Measurements from ENCODE around the gene CRMP1. TPM values are rescaled to one million over a fixed set of nuclear protein-coding genes. Genes with fewer than 3 reads are reported as not detected.
"Not testable (repeated sequence)": the region's sequence is repeated elsewhere in the genome, so short reads cannot be mapped to it uniquely, and the experiment has no call there.

Gene CRMP1
- total RNA-seq, 1 donor from 2014 or later: 5.7 TPM

GRCh38 chr4:5863461-5864113, 29.3 kb downstream of the CRMP1 start:
- H3K4me3 ChIP-seq (ENCODE audit: low read length in 3 of 3): no peak overlapping the region
- H3K9ac ChIP-seq (ENCODE audit: low read depth in 1 of 3, low read length in 3 of 3): no peak overlapping the region
- H3K27ac ChIP-seq (ENCODE audit: low read depth, low read length): no peak overlapping the region

GRCh38 chr4:5858020-5858769, 34.7 kb downstream of the CRMP1 start:
- Histone ChIP-seq H3K4me3 (ENCODE audit: low read length in 3 of 3) (no peak overlapping the region), H3K36me3 (ENCODE audit: control insufficient read depth in 3 of 3, insufficient read depth in 3 of 3, low read length in 3 of 3) (no peaks in the 10 kb centered on the region), H3K9ac (ENCODE audit: low read depth in 1 of 3, low read length in 3 of 3) (no peak overlapping the region), H3K9me3 (ENCODE audit: control insufficient read depth in 3 of 3, low read length in 3 of 3) (peaks cover 0 to 4% (median 3%) of the 10 kb centered on the region in 3 donors), H3K4me1 (ENCODE audit: control insufficient read depth in 3 of 3, insufficient read depth in 3 of 3, low read length in 3 of 3) (no peaks in the 10 kb centered on the region), H3K27me3 (ENCODE audit: control insufficient read depth in 3 of 3, insufficient read depth in 3 of 3, low read length in 3 of 3) (peaks cover 0 to 18% (median 3%) of the 10 kb centered on the region in 3 donors), H3K27ac (ENCODE audit: low read depth, low read length) (no peak overlapping the region)

More at GRCh38 chr4:5863461-5864113, 29.3 kb downstream of the CRMP1 start:
- Histone ChIP-seq H3K36me3 (ENCODE audit: control insufficient read depth in 3 of 3, insufficient read depth in 3 of 3, low read length in 3 of 3) (no peaks in the 10 kb centered on the region), H3K9me3 (ENCODE audit: control insufficient read depth in 3 of 3, low read length in 3 of 3) (peaks cover 0 to 4% (median 0%) of the 10 kb centered on the region in 3 donors), H3K27me3 (ENCODE audit: control insufficient read depth in 3 of 3, insufficient read depth in 3 of 3, low read length in 3 of 3) (peaks cover 3 to 16% (median 3%) of the 10 kb centered on the region in 3 donors), H3K4me1 (ENCODE audit: control insufficient read depth in 3 of 3, insufficient read depth in 3 of 3, low read length in 3 of 3) (no peaks in the 10 kb centered on the region)

- Histone ChIP-seq H3K36me3 (ENCODE audit: control insufficient read depth in 3 of 3, insufficient read depth in 3 of 3, low read length in 3 of 3) (no peaks in the 10 kb centered on the region), H3K27ac (ENCODE audit: low read depth, low read length) (no peak overlapping the region), H3K4me1 (ENCODE audit: control insufficient read depth in 3 of 3, insufficient read depth in 3 of 3, low read length in 3 of 3) (no peaks in the 10 kb centered on the region), H3K27me3 (ENCODE audit: control insufficient read depth in 3 of 3, insufficient read depth in 3 of 3, low read length in 3 of 3) (peaks cover 0 to 19% (median 3%) of the 10 kb centered on the region in 3 donors), H3K9ac (ENCODE audit: low read depth in 1 of 3, low read length in 3 of 3) (no peak overlapping the region), H3K9me3 (ENCODE audit: control insufficient read depth in 3 of 3, low read length in 3 of 3) (peaks cover 0 to 4% (median 3%) of the 10 kb centered on the region in 3 donors), H3K4me3 (ENCODE audit: low read length in 3 of 3) (no peak overlapping the region)
Measured at GRCh38 chr4:5857199-5857598, 35.7 kb downstream of the CRMP1 start.

GRCh38 chr4:5856362-5856761, 36.5 kb downstream of the CRMP1 start:
- not testable (repeated sequence) for H3K9me3 ChIP-seq (ENCODE audit: control insufficient read depth in 3 of 3, low read length in 3 of 3); H3K36me3 ChIP-seq (ENCODE audit: control insufficient read depth in 3 of 3, insufficient read depth in 3 of 3, low read length in 3 of 3); H3K4me1 ChIP-seq (ENCODE audit: control insufficient read depth in 3 of 3, insufficient read depth in 3 of 3, low read length in 3 of 3); H3K4me3 ChIP-seq (ENCODE audit: low read length in 3 of 3); H3K9ac ChIP-seq (ENCODE audit: low read depth in 1 of 3, low read length in 3 of 3); H3K27ac ChIP-seq (ENCODE audit: low read depth, low read length)
- H3K27me3 ChIP-seq (ENCODE audit: control insufficient read depth in 3 of 3, insufficient read depth in 3 of 3, low read length in 3 of 3): peaks cover 0 to 19% (median 3%) of the 10 kb centered on the region in 3 donors

- no peaks in the 10 kb centered on the region for H3K36me3 ChIP-seq (ENCODE audit: control insufficient read depth in 3 of 3, insufficient read depth in 3 of 3, low read length in 3 of 3)
- peaks cover under 1 to 12% (median 3%) of the 10 kb centered on the region in 3 donors for H3K27me3 ChIP-seq (ENCODE audit: control insufficient read depth in 3 of 3, insufficient read depth in 3 of 3, low read length in 3 of 3)
- H3K9ac ChIP-seq (ENCODE audit: low read depth in 1 of 3, low read length in 3 of 3): no peak overlapping the region
Measured at GRCh38 chr4:5854929-5855328, 38.0 kb downstream of the CRMP1 start.

DNA sequence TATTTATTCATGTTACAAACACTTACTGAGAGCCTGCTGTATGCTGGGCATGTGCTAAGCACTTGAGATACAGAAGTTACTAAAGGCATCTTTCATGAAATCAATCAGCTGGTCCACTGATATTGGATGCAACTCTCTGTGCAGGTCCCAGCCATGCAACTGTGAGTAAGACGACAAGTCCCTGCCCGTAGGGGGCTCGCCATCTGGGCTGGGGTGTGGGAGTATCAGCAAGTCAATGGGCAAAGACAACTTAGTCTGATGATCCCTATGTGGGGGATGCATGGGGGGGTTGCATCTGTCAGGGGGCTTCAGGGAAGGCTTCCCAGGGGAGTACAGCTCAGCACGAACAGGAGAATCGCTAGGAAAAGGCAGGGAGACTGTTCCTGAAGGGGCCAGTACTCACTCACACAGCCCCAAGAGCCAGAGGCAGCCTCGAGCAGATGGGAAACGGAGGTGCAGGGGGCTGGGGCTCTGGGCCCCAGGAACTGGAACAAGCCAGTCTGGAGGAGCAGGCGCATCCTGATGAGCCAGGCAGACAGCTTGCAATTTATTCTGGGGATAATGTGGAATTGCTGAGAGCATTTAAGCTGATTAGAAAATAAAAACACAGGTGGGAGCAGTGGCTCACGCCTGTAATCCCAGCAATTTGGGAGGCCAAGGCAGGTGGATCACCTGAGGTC, 40.2 kb downstream of the CRMP1 start:
- H3K27ac ChIP-seq (ENCODE audit: low read depth, low read length): no peak overlapping the region
- H3K4me3 ChIP-seq (ENCODE audit: low read length in 3 of 3): no peak overlapping the region
- peaks cover 0 to 3% (median 0%) of the 10 kb centered on the region in 3 donors for H3K9me3 ChIP-seq (ENCODE audit: control insufficient read depth in 3 of 3, low read length in 3 of 3)
- no peak overlapping the region for H3K9ac ChIP-seq (ENCODE audit: low read depth in 1 of 3, low read length in 3 of 3)
- peaks cover 0 to 6% (median 5%) of the 10 kb centered on the region in 3 donors for H3K27me3 ChIP-seq (ENCODE audit: control insufficient read depth in 3 of 3, insufficient read depth in 3 of 3, low read length in 3 of 3)
- no peaks in the 10 kb centered on the region for H3K36me3 ChIP-seq (ENCODE audit: control insufficient read depth in 3 of 3, insufficient read depth in 3 of 3, low read length in 3 of 3)
- no peaks in the 10 kb centered on the region for H3K4me1 ChIP-seq (ENCODE audit: control insufficient read depth in 3 of 3, insufficient read depth in 3 of 3, low read length in 3 of 3)

More at GRCh38 chr4:5854929-5855328, 38.0 kb downstream of the CRMP1 start:
- peaks cover 0 to 3% (median under 1%) of the 10 kb centered on the region in 3 donors for H3K9me3 ChIP-seq (ENCODE audit: control insufficient read depth in 3 of 3, low read length in 3 of 3)
- H3K4me3 ChIP-seq (ENCODE audit: low read length in 3 of 3): no peak overlapping the region
- no peaks in the 10 kb centered on the region for H3K4me1 ChIP-seq (ENCODE audit: control insufficient read depth in 3 of 3, insufficient read depth in 3 of 3, low read length in 3 of 3)
- H3K27ac ChIP-seq (ENCODE audit: low read depth, low read length): no peak overlapping the region

- Histone ChIP-seq H3K9ac (ENCODE audit: low read depth in 1 of 3, low read length in 3 of 3) (no peak overlapping the region), H3K27me3 (ENCODE audit: control insufficient read depth in 3 of 3, insufficient read depth in 3 of 3, low read length in 3 of 3) (peaks cover 0 to 6% (median 5%) of the 10 kb centered on the region in 3 donors), H3K4me3 (ENCODE audit: low read length in 3 of 3) (no peak overlapping the region), H3K27ac (ENCODE audit: low read depth, low read length) (no peak overlapping the region), H3K36me3 (ENCODE audit: control insufficient read depth in 3 of 3, insufficient read depth in 3 of 3, low read length in 3 of 3) (no peaks in the 10 kb centered on the region), H3K4me1 (ENCODE audit: control insufficient read depth in 3 of 3, insufficient read depth in 3 of 3, low read length in 3 of 3) (no peaks in the 10 kb centered on the region), H3K9me3 (ENCODE audit: control insufficient read depth in 3 of 3, low read length in 3 of 3) (peaks cover 0 to 3% (median 0%) of the 10 kb centered on the region in 3 donors)
Measured at GRCh38 chr4:5851637-5852301, 41.1 kb downstream of the CRMP1 start.

- H3K27ac ChIP-seq (ENCODE audit: low read depth, low read length): no peak overlapping the region
- no peak overlapping the region for H3K4me3 ChIP-seq (ENCODE audit: low read length in 3 of 3)
- no peak overlapping the region for H3K9ac ChIP-seq (ENCODE audit: low read depth in 1 of 3, low read length in 3 of 3)
- H3K9me3 ChIP-seq (ENCODE audit: control insufficient read depth in 3 of 3, low read length in 3 of 3): peaks cover 0 to 1% (median 0%) of the 10 kb centered on the region in 3 donors
- H3K4me1 ChIP-seq (ENCODE audit: control insufficient read depth in 3 of 3, insufficient read depth in 3 of 3, low read length in 3 of 3): peaks cover 0 to 5% (median 3%) of the 10 kb centered on the region in 3 donors
- peaks cover 2 to 13% (median 5%) of the 10 kb centered on the region in 3 donors for H3K27me3 ChIP-seq (ENCODE audit: control insufficient read depth in 3 of 3, insufficient read depth in 3 of 3, low read length in 3 of 3)
- H3K36me3 ChIP-seq (ENCODE audit: control insufficient read depth in 3 of 3, insufficient read depth in 3 of 3, low read length in 3 of 3): no peaks in the 10 kb centered on the region
Measured at GRCh38 chr4:5845035-5845905, 47.6 kb downstream of the CRMP1 start.
